K562 (cell line): ENCODE measurements around the gene TMEM108. TPM values are rescaled to one million over a fixed set of nuclear protein-coding genes. Genes with fewer than 3 reads are reported as not detected.

Source experiments
- ATAC-seq: fragments of 200-7000 bp; cut with Tn5 transposase; 3 replicates; pipeline ENCODE4 v1.9.1; 2020; ENCODE audit warnings: moderate library complexity
- BruUV-seq: library from RNA; stranded (reverse); fragments of 400-500 nt; replicated peaks from 2 replicates; lab custom pipeline; 2021; lab: Mats Ljungman, UMichigan
- CTCF ChIA-PET: fragments of 300-600 bp; formaldehyde crosslinking; extraction: SDS; loops from one replicate; lab custom pipeline; 2021; ENCODE audit warnings: low intra/inter-chr PET ratio; lab: Yijun Ruan, JAX
- POLR2A ChIA-PET: fragments of 300-600, 350-650 bp; sonication (Branson Sonifier 250); formaldehyde crosslinking; extraction: SDS; loops from one replicate; lab custom pipeline; 2021; ENCODE audit warnings: antibody characterized with exemption, inconsistent platforms; lab: Yijun Ruan, JAX
- DNase-seq, 4 experiments: peaks; one replicate each; pipeline versions ENCODE4 v3.0.0 to v3.0.0-alpha.2; 2011 to 2018; ENCODE audit warnings: low spot score in 3 of 4, mixed read lengths in 3 of 4; ENCODE audit errors: extremely low read depth in 1 of 4
- FAIRE-seq: peaks from 2 replicates; lab custom pipeline; 2011; peaks lifted over from hg19 to GRCh38; lab: Jason Lieb, UNC
- H2AFZ ChIP-seq: 2 replicates; pipeline ENCODE4 v1.6.0; 2011; ENCODE audit warnings: low read depth, low read length, control low read depth, inconsistent platforms
- H3K27ac ChIP-seq: fragments of 200-600 bp; 3 replicates; pipeline ENCODE4 v1.8.0; 2011; ENCODE audit warnings: low read depth, mild to moderate bottlenecking, control low read depth, inconsistent platforms, low read length, moderate library complexity, mixed read lengths; ENCODE audit errors: extremely low read depth
- H3K27me3 ChIP-seq, 2 experiments: fragments of 300-600 bp in 1 of 2; 2 replicates in 1 of 2; 3 replicates in 1 of 2; pipeline versions ENCODE4 v1.6.0 to v1.8.0; 2011; ENCODE audit warnings: inconsistent platforms in 2 of 2, low read length in 2 of 2, mild to moderate bottlenecking in 1 of 2, mixed read lengths in 1 of 2, moderate library complexity in 1 of 2; ENCODE audit not compliant: control insufficient read depth in 2 of 2, insufficient read depth in 2 of 2
- H3K36me3 ChIP-seq: fragments of 300-600 bp; 3 replicates; pipeline ENCODE4 v1.8.0; 2011; ENCODE audit warnings: mild to moderate bottlenecking, low read length, inconsistent platforms; ENCODE audit not compliant: control insufficient read depth, insufficient read depth
- H3K4me1 ChIP-seq, 2 experiments: fragments of 200-600 bp in 1 of 2; replicated peaks in 1 of 2; 2 replicates in 1 of 2; 3 replicates in 1 of 2; pipeline versions ENCODE4 v1.5.1 to v1.8.0; 2011; ENCODE audit warnings: inconsistent platforms in 2 of 2, low read length in 2 of 2, mild to moderate bottlenecking in 1 of 2, mixed read lengths in 1 of 2, moderate library complexity in 1 of 2; ENCODE audit not compliant: control insufficient read depth in 2 of 2, insufficient read depth in 2 of 2
- H3K4me2 ChIP-seq: 2 replicates; pipeline ENCODE4 v1.6.1; 2011; ENCODE audit warnings: low read length, control low read depth, inconsistent platforms, mixed read lengths; ENCODE audit not compliant: insufficient read depth
- H3K4me3 ChIP-seq: fragments of 200-600 bp; sonication (generic), shearing (Covaris generic); 2 replicates; pipeline ENCODE4 v1.5.1; 2016; ENCODE audit warnings: control low read depth, inconsistent platforms
- H3K79me2 ChIP-seq: fragments of 200-600 bp; 3 replicates; pipeline ENCODE4 v1.8.0; 2011; ENCODE audit warnings: low read length, inconsistent platforms; ENCODE audit not compliant: control insufficient read depth, insufficient read depth
- H3K9ac ChIP-seq, 2 experiments: 2 replicates each; pipeline versions ENCODE4 v1.6.0 to v1.6.1; 2011; ENCODE audit warnings: low read depth in 2 of 2, low read length in 2 of 2, control low read depth in 1 of 2, inconsistent platforms in 1 of 2, mild to moderate bottlenecking in 1 of 2, mixed read lengths in 1 of 2; ENCODE audit not compliant: insufficient read depth in 1 of 2
- H3K9me1 ChIP-seq: one replicate; pipeline ENCODE4 v1.6.0; 2011; ENCODE audit warnings: inconsistent platforms, mild to moderate bottlenecking, low read length, moderate library complexity; ENCODE audit not compliant: control insufficient read depth, insufficient read depth
- H3K9me3 ChIP-seq: replicated peaks from 2 replicates; pipeline ENCODE4 v1.5.1; 2011; ENCODE audit warnings: low read depth, low read length, inconsistent platforms; ENCODE audit not compliant: control insufficient read depth, insufficient read depth
- H4K20me1 ChIP-seq: replicated peaks from 2 replicates; pipeline ENCODE4 v1.6.1; 2011; ENCODE audit warnings: low read length, inconsistent platforms, mixed read lengths; ENCODE audit not compliant: control insufficient read depth, insufficient read depth
- CTBP1 ChIP-seq: fragments of 450-650 bp; IDR thresholded peaks from 2 replicates; pipeline ENCODE4 v1.6.1; 2016; ENCODE audit warnings: borderline replicate concordance
- DIDO1 ChIP-seq: fragments of 450-650 bp; IDR thresholded peaks from 2 replicates; pipeline ENCODE4 v1.6.1; 2016; ENCODE audit warnings: low read depth, missing biosample characterization, missing genetic modification characterization
- MCM2 ChIP-seq: fragments of 450-650 bp; IDR thresholded peaks from 2 replicates; pipeline ENCODE4 v1.6.1; 2017; ENCODE audit warnings: low read depth, mild to moderate bottlenecking
- NONO ChIP-seq, 2 experiments: fragments of 200-400 bp in 1 of 2; fragments of 450-650 bp in 1 of 2; formaldehyde crosslinking in 1 of 2; IDR thresholded peaks; 2 replicates each; pipeline ENCODE4 v1.6.1; 2017; ENCODE audit warnings: low read depth in 2 of 2, mild to moderate bottlenecking in 2 of 2, moderate library complexity in 2 of 2, low read length in 1 of 2
- RAD21 ChIP-seq, 2 experiments: fragments of 250-450 bp in 1 of 2; fragments of 450-650 bp in 1 of 2; sonication (Bioruptor Pico) in 1 of 2; formaldehyde crosslinking in 1 of 2; IDR thresholded peaks in 1 of 2; conservative IDR thresholded peaks in 1 of 2; 2 replicates each; pipeline versions ENCODE4 v1.4.0 to v1.8.0; 2020 to 2022; ENCODE audit warnings: mild to moderate bottlenecking in 2 of 2, moderate library complexity in 1 of 2
- SRSF1 ChIP-seq: fragments of 200-400 bp; formaldehyde crosslinking; IDR thresholded peaks from 2 replicates; pipeline ENCODE4 v1.6.1; 2017; ENCODE audit warnings: mild to moderate bottlenecking, low read depth, low read length, moderate library complexity
- TRIM28 ChIP-seq: fragments of 450-650 bp; IDR thresholded peaks from 2 replicates; pipeline ENCODE4 v1.6.1; 2017
- ZNF197 ChIP-seq: fragments of 200-800 bp; sonication (Bioruptor generic); IDR thresholded peaks from 2 replicates; pipeline ENCODE4 v1.6.1; 2016; ENCODE audit warnings: low read depth, missing genetic modification characterization, missing compliant biosample characterization
- WGBS: fragments of 100-300 bp; shearing (Covaris generic); methylation state at CpG from one replicate; pipeline ENCODE4 v1.1.6; 2016; ENCODE audit warnings: low coverage, mixed read lengths; ENCODE audit not compliant: insufficient coverage; ENCODE audit errors: missing lambda C conversion rate; 5-methylcytosine and 5-hydroxymethylcytosine counted together
- in situ Hi-C: fragments of 300-500 bp; cut with MboI; formaldehyde crosslinking; loops from 4 replicates; pipeline ENCODE4 v1.15.0; 2018; ENCODE audit warnings: inconsistent platforms, mixed read lengths
- intact Hi-C: fragments of 100-400 bp; cut with micrococcal nuclease; formaldehyde crosslinking; loops from 2 replicates; pipeline ENCODE4 v1.14.2; 2022
- polyA plus RNA-seq, 8 experiments: library from polyadenylated mRNA; depleted of rRNA in 4 of 8; stranded (reverse) in 5 of 8; unstranded in 3 of 8; fragments of >200 nt; fragmentation: Nextera tagmentation in 2 of 8; fragmentation: Illumina TruSeq in 1 of 8; extraction: Ambion mirVana in 2 of 8; extraction: Trizol in 1 of 8; gene quantifications; 2 replicates each; pipeline versions ENCODE4 v1.2.1 to v1.2.3, GENCODE V29; 2011 to 2014; ENCODE audit warnings: inconsistent platforms in 1 of 8, missing spikeins in 1 of 8
- total RNA-seq, 7 experiments: library from RNA; depleted of rRNA in 6 of 7; stranded (reverse); fragments of >200 nt in 6 of 7; fragmentation: Illumina TruSeq in 2 of 7; extraction: Trizol in 2 of 7; gene quantifications; 2 replicates each; pipeline versions ENCODE4 v1.2.1 to v1.2.3, GENCODE V29; 2011 to 2021; ENCODE audit warnings: low replicate concordance in 1 of 7
- TF ChIP-seq, protein P1 (sequence below): fragments of 250-450 bp; sonication (Bioruptor Pico); IDR thresholded peaks from 2 replicates; pipeline ENCODE4 v1.5.0; 2021; ENCODE audit warnings: mild to moderate bottlenecking, moderate library complexity

Gene TMEM108
- total and polyA plus RNA-seq, 9 of the 15 experiments (the other 6 are each of a cell fraction or from before 2014, with no cell fraction given), result 0.65 to 11.1 (median 3.4) TPM

DNA sequence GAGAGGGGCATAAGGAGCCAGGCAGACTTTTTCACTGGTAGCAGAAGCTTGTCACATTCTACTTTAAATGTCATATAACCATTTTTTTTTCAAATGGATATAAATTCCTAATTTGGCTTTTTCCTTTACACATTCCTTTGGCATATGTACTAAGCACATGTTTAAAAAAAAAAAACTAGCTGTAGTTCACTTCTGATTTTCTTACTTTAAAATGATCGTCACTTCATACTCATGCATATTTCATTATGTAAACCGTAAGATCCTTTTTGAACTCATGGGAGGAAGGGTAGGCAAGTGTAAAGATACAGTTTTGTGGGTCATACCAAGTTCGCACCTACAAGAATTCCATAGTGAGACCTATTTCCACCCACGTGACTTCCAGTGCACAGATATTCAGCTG lies 316.5 kb downstream of the TMEM108 start:
- intact Hi-C loops, result no loop called here
- no peaks in the 10 kb centered on the region for H3K36me3 ChIP-seq
- ATAC-seq, result no peak
- H2AFZ ChIP-seq, result no peak overlapping the region
- H3K79me2 ChIP-seq, result no peaks in the 10 kb centered on the region
- CTCF ChIA-PET, result no interaction called here
- POLR2A ChIA-PET, result interaction anchor here (0.9 kb wide), 1 partner anchor 9 kb away, joined by 3 read pairs; no protein-coding TSS in a partner anchor
- WGBS, result 32% methylated on average over 4 of the region's 4 CpGs
- no peak overlapping the region for H3K4me3 ChIP-seq
- H3K4me2 ChIP-seq, result no peak overlapping the region
- in situ Hi-C loops, result no loop called here
- no peak overlapping the region for H3K27ac ChIP-seq
- FAIRE-seq, result no peak
- H4K20me1 ChIP-seq, result no peaks in the 10 kb centered on the region
- DNase-seq, result no peak
- H3K9me1 ChIP-seq, result no peaks in the 10 kb centered on the region
- H3K9me3 ChIP-seq, result no peaks in the 10 kb centered on the region
- TF ChIP-seq ZNF197 (CRISPR knock-in tag), result no peak
- no peak for TF ChIP-seq MCM2
- no peak for TF ChIP-seq NONO (IDR thresholded peaks at IDR 0.05; ENCODE audit: low read depth in 2 of 2, low read length in 1 of 2)
- no peak for TF ChIP-seq RAD21 (CRISPR knock-in tag; conservative IDR thresholded peaks at IDR 0.05 in 1 of 2, IDR thresholded peaks at IDR 0.05 in 1 of 2)
- TF ChIP-seq, protein P1, sequence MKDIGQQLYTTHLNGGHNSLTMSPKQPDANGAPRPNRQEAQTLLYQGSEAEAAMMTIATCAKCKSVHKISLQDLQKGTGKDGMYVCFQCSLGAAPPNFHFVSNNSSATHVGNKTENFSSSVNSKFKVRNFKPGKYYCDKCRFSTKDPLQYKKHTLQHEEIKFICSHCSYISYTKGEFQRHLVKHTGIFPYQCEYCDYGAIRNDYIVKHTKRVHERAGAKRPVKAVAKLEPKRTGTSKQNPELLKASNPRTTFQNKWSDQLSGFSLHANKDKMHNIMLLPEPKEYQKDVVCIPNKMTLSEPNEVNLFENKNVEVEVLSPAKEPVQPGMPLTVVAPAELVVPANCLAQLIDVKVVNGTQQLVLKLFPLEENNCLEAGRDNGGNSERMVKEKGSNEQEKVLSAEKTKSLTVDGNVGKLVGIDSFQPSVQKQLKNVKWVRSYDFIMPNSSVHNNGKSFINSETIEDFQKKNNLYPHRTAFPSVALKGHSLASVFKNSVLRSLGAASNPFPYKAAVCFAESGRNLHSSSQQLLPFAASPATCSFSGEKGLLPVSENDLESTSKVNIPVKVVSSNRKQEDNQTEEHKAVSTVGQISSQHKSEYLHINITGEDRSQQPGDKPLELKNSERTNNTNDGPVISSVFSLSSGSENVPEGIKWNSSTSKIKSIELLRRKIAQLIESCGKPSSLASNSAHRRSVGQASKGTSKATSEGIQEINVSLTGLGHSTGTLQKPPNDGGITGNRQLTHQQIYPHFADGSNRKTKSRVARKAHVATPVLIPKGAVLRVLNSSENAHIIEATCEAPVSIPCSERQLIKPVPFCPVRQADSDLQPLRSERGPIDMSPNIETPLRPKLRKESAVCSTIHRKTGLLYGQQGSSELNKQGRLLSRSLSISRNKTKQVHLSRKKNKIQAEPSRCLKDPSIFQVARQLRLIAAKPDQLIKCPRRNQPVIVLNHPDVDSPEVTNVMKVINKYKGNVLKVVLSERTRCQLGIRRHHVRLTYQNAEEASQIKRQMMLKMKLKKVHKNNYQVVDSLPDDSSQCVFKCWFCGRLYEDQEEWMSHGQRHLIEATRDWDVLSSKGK (CRISPR knock-in tag), result no peak
- no peak for TF ChIP-seq DIDO1 (tag)
- no peak for TF ChIP-seq SRSF1
- TF ChIP-seq TRIM28, result no peak
- TF ChIP-seq CTBP1, result no peak
- no TSS peak for BruUV-seq
- no peak overlapping the region for H3K9ac ChIP-seq
- H3K27me3 ChIP-seq, result no peaks in the 10 kb centered on the region
- H3K4me1 ChIP-seq, result no peaks in the 10 kb centered on the region
